Activated CD4-positive, CD25-positive, alpha-beta regulatory T cell treated with anti-CD3 and anti-CD28 coated beads, Interleukin-2, amount 50 U/mL, for 24 hours (primary cell): Measurements from ENCODE around the gene PLIN1.

ENCODE experiments used
- ATAC-seq, 2 donors: fragments of 150-1000 bp; cut with Tn5 transposase; one replicate each; pipeline ENCODE4 v1.10.0; 2021; ENCODE audit warnings: mild to moderate bottlenecking in 1 of 2, moderate library complexity in 1 of 2

PLIN1 gene

DNA sequence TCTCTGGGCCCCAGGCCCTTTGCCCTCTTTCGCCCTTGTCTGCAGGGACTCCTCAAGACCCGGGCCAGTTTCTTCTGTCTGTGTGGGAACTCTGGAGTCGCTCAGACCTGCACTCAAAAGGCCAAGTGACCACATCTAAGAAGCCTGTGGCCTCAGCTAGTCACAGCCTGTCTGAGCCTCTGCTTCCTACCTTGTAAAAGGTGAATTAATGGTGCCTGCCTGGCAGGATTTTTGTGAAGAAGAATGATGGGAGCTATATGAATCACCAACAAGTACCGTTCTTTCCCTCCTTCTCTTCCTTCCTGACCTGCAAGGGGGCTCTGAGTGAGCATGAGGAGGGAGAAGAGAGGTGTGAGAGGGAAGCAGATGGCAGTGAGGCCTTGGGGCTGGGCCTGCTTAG lies 7.5 kb downstream of the PLIN1 start:
- no peak for ATAC-seq

DNA sequence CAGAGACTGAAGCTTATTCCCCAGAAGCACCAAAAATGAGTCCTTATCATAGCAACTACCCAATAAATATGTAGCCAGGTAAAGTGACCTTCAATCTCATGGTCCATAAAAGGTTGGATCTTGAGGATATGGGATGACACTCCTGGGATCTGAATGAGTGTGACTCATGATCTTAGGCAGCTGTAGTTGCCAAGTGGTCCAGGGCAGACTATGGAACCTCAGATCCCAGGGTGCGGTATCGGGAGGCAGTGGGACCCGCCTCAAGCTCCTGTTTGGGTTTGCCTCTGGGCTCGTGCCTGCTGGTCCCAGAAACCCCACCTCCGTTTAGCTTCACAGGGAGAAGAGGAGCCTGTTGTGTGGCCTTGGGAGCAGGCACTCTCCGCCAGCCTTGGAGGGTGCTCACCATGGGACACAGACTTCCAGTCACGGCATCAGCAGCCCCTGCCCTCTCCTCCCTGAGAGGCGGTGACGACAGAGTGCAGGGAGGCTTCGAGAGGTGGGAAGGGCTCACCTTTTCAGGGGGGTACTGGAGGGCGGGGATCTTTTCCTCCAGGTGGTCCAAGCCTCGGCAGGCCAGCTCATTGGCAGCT lies 8.1 kb downstream of the PLIN1 start:
- ATAC-seq: no peak

DNA sequence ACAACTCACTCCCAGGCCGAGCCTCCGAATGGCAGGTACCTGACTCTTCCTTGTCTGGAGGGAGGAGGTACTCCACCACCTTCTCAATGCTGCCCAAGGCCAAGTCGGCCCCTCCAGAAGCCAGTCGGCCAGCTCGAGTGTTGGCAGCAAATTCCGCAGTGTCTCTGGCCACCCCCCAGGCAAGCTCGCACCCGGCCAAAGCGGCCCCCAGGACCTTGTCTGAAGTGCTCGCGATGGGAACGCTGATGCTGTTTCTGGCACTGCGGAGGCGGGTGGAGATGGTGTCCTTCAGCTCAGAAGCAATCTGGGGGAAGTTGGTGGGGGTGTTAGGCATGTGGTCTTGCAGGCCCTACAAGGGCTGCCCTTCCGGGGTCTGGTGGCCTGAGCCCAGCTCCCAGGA lies 9.2 kb downstream of the PLIN1 start:
- no peak for ATAC-seq

DNA sequence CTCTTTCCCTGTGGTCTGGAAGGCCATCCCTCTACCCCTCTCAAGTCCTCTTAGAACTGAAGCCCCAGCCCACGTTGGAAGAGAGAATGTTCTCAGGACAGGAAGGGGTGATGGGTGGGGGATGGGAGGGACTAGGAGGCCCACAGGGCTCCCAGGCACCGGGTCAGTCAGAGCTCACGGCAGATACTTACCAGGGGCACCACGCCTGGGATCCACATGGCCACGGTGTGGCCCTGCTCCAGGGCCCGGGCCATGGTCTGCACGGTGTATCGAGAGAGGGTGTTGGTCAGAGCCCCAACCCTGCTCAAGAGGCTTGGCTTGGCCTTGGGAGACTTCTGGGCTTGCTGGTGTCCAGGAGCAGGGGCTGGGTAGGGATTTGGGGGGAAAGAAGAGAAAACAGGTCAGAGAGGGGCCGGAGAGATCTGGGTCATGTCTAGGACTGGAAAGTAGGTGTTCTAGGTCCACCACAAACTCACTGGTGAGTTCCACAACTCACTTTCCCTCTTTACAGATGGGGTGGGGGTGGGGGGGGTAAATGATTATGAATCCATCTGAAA lies 9.8 kb downstream of the PLIN1 start:
- no peak for ATAC-seq

DNA sequence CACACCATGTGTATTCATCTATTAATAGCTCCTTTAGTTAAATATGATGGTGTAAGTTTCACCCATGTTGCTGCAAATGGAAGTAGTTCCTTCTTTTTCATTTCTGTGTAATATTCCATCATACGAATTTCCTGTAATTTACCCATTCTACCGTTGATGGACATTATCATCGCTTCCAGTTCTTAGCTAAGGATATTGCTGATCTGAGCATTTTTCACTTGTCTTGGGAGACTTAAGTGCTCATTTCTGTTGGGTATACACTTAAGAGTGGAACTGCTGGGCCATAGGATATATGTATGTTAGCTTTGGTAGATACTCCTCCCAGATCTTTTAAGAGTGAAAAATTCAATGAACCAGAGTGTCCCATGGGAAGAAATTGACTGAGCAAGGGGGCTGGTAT lies 11.0 kb downstream of the PLIN1 start:
- no peak for ATAC-seq

DNA sequence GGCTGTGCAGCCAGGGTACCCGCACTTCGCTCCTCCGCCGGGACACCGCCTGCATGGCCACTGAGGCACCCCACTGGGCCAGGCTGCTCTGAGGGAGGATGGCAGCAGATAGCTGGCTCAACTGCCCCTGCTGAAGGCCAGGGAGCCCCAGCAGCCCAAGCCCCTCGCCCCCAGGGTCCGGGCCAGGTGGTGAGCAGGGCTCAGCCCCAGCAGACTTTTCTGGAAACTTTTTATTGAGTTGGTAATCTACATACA lies 11.5 kb downstream of the PLIN1 start:
- ATAC-seq: no peak

DNA sequence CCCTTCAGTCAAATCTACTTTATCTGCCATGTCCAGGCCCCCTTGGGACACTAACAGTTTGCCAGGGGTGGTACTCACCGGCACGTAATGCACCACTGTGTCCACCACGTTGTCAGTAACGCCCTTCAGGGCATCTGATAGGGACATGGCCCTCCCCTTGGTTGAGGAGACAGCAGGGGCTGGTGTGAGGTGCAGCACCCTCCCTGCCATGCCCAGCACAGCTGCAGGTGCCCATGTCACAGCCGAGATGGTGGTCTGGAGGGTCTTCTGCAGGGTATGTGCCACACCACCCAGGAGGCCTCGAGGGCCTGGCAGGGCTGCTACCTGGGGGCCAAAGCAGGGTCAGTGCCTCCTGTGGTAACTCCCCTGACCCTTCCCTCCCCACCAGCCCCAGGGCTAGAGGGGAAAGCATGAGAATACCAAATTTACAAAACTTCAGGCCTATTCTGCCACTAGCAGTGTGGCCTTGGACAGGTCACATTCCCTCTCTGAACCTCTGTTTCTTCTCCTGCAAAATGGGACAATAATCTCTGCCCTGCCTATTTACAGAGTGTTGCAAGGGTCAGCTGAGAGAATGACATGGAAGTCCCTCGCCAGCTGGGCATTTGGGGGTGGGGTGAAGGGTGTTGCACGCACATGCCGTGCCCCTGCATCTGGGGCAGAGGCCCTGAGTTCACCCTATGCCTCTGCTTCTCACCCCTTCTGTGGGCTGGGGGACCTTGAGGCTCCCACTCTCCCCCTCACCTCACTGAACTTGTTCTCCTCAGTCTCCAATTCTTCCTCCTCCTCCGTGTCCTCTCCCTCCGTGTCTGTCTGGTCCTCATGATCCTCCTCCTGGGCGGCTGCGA lies 12.1 kb downstream of the PLIN1 start:
- no peak for ATAC-seq

DNA sequence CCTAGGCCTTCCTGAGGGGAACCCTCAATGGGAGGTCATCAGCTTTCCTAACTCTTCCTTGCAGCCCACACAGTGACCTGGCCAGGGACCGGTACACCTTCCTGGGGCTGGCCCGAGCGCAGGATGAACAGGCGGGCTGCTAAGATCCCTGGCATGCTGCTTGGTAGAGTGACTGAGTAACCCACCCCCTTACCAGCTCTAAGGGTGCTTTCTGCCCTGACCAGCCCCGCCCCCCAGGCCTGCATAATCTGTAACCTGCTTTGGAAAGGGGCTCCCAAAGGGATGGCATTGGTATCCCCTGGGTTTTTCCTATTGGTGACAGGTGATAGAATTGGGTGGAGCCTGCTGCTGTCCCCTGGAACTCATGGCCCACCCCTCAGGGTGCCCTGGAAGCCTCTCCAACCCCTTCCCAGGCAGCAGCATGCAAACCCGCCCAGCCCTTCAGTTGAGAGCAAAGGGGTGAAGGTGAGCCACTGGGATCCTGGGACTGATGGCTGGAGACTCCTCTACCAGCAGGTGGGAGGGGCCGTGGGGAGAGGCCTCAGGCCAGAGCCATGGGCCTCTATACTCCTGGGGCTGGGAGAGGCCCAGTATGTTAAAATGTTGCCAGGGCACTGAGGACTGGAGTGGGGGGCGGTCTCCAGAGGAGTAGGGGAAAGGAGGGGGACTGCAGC lies 12.8 kb downstream of the PLIN1 start:
- ATAC-seq: no peak

DNA sequence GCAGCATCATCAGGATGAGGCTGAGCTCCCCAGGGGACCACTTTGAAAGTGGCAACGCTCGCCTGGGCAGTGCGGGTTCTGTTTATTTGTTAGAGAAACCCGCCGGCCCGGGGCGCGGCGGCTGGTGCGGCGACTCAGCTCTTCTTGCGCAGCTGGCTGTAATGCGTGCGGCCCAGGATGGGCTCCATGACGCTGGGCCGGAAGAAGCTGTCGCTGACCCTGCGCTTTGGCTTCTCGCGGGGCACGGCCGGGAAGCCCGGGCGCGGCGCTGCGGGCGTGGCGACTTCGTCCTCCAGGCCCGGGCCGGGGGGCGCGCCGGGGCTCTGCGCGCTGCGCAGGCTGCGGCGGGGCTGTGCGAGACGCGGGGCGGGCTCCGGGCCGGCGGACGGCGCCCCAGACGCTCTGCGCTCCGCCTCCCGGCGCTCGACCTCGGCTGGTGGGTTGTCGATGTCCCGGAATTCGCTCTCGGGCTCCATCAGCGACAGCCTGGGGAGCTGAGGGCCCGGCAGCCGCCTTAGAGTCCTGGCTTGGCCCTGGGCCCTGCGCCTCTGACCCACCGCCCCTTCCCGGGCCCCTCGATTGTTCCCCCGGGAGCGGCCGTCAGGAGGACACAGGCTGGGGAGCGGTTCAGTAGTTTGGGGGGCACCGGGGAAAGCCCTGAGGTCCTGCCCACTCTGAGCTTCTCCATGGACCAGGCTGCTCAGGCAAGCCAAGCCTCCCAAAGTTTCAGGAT lies 13.6 kb downstream of the PLIN1 start:
- ATAC-seq: peak in 1 of 2 donors; percentile 27

DNA sequence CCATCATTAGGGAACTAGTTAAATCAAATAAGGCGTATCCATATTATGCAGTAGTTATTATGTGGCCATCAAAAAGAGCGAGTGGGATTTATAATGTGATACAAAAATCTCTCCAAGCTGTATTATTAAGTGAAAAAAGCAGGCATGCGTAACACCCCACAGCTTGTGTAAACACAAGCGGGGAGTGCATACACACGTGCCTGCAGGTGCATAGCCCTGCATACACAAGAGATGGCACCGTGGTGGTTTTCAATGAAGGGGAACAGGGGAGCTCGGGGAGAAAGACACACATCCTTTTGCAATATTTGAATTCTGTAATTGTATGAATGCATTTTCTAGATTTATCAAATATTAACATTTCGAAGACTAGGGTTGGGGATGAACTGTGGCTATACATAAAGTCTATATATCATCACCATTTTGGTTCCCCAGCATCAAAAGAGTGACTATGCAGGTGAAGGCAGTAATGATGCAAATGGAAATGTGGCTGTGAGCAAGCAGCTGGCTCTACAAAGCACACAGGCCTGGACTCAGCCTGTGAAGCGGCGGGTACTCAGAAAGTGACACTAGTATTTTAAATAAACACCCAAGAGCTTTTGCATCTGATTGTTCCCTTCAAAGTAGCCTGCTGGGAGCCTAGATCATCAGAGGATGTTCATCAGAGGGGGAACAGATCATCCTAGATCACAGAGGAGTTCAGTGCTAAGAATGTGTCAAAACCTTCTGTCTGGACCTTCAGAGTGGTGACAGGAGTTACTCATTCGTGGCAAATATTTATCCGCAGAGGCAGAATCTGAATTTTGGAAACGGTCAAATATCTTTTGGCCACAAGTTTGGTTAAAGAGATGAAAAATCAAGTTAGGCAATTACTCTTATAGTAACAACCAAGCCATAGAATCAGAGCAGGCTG lies 14.5 kb downstream of the PLIN1 start:
- ATAC-seq: no peak

DNA sequence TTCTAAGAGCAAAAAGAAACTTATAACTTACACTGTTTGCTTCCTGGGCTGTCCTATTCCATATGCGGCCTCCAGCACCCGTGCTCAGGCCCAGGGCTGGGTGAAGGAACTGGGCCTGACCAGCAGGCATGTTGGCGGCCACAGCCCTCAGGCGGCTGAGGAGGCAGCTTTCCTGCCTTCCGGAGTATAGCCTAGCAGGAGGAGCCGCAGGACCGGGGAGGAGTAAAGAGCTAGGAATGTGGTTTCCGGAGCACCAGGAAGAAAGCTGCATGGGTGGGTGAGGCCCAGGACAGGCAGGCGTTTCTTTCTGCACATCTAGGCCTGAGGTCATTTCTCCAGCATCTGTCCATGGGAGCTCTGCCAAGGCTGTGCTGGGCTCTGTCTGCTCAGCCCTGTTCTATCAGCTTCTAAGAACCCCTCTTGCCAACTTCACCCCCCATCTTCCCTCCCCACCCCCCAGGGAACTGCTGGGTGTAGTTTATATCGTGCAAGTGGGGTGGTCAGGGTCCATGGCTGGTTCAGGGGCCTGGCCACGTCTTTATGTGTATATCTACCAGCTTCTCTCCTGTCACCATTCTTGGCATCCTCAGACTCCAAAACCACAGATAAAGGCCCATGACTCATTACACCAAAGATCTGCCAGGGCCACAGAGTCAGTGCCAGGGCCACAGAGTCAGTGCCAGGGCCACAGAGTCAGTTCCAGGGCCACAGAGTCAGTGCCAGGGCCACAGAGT lies 16.1 kb downstream of the PLIN1 start:
- no peak for ATAC-seq

DNA sequence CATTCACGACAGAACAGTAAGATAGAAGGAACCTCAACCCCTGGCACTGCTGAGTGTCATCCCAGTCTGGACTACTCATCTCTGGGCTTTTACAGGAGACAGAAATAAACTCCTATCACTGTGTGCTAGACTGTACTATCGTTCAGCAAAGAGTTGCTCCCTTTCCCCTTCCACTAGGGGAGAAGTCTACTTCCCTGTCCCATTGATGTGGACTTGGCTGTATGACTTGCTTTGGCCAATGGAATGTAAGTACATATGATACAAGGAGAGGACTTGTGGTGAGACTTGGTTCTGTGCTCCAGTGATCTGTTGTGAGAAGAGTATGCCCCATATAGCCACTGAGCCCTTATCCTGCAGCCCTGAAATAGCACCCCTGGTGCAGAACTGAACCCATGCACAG lies 18.6 kb downstream of the PLIN1 start:
- ATAC-seq: no peak

DNA sequence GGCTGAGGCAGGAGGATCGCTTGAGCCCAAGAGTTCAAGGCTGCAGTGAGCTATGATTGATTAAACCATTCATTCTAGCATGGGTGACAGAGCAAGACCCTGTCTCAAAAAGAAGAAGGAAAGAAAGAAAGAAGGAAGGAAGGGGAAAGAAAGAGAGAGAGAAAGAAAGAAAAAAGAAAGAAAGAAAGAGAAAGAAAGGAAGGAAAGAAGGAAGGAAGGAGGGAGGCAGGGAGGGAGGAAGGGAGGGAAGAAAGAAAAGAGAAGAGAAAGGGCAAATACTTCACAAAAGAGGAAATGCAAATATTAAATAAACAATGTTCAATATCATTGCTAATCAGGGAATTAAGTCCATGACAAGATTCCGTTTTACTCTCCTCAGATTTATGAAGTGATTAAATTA lies 19.9 kb downstream of the PLIN1 start:
- no peak for ATAC-seq

DNA sequence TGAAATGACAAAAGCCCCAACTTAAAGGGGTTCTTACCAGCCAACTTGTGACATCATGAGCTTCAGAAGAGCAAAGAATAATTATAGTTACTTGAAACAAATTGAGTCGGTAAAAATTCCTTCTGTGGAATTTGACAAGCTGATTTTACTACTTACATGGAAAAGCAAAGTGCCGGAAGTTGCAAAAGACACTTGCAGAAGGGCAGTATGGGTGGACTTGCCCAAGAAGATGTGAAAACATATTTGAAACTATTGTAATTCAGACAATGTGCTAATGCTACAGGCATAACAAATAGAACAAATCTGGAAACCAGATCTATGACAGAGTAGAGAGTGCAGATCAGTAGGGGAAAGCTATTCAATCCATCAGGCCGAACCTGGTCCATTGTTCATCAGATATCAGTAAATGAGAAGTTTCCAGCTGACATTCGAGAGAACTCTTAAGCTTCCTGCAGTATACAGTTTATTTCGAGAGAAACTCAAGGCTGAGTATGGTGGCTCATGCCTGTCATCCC lies 21.4 kb downstream of the PLIN1 start:
- no peak for ATAC-seq

DNA sequence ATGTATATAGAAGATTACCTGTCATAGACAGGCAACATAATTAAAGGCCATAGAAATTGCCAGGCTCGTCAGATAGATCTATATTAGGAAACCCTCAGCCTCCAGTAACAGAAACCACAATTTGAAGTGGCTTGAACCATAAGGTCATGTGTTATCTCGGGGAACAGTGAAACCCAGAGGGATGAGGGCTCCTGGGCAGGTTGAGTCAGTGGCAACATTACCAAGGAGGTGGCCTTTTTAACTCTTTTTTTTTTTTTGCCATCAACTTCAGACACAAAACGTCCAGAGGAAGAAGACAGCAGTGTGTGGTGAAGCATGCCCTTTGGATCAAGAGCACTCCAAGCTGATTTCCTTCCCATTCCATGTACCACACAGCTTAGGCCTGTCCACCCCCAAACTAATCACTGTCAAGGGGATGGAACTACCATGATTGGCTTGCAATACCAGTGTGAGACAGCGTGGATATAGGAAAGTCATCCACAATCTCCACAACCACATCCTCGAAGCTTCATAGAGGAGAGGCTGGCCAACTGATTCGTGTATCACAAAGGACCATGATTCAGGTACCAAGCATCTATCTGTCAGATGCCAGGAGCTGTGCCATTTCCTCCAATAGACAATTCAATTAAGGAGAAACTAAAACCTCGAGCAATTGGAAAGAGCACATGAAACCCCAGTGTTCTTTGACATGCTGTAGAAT lies 22.9 kb downstream of the PLIN1 start:
- ATAC-seq: no peak

DNA sequence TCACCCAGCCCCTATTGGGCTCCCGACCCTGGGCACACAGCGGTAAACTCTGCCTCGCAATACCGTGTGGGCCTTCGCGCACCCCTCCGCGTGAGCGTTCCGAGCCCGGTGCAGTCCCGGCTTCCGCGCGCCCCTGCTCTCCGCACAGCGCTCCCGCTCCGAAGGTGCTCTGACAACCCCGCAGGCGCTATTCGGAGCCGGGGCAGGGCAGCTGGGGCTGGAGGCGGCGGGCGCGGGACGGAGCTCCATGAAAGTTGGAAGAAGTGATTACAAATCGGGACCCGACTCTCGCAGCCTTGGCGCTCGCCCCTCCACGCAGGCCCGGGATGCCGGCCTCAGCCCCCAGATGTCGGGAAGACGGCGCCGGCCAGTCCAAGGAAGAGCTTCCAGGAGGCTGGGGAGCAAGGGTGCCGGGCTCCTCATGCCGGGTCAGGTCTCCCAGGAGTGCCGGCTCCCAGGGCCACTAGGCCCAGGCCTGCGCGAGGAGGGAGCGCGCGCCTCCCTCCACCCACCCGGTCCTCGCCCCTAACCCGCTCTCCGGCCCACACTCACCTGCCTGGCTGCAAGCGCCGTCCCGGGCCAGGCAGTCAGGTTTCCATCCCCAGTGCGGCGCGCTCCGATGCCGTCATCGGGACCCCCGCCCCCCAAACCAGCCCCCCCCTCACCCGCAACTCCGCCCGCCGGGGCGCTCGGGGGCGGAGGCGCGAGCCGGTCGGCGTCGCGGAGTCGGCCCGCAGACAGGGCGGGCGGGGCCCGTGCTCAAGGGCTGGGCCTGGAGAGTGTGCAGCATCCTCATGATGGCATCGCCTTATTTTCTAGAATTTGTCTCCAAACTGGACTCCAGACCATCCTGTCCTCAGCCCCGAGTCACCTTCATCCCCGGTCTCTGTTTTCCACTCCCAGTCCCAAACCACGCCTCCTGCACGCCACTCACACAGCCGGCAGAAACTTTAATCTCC lies 24.0 kb downstream of the PLIN1 start, which contains the start of gene KIF7:
TSS of gene KIF7 (minus strand) at position 621 of the 959 bp plus-strand sequence. CDS start 2,537 bp downstream, outside the sequence.
- no peak for ATAC-seq

DNA sequence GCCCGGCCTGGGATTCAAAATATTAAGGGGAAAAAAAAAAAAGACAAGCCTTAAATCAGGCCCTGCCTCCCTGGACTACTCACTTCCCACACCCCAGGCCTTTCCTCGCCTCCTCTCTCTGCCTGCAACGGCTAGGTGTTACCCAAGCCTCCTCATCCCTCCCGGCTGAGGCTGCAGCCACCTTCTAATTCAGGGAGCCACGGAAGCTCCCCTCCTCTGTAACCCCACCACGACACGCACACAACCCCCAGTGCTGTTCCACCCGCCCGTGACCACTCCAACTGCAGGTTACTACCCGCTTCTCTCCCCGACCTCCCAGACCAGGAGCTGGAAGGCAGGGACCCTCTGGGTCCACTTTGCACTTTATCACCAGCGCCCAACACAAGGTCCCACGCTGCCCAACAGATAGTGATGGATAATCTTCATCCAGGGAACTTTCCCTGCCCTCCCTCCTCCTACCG lies 24.8 kb downstream of the PLIN1 start:
- no peak for ATAC-seq

DNA sequence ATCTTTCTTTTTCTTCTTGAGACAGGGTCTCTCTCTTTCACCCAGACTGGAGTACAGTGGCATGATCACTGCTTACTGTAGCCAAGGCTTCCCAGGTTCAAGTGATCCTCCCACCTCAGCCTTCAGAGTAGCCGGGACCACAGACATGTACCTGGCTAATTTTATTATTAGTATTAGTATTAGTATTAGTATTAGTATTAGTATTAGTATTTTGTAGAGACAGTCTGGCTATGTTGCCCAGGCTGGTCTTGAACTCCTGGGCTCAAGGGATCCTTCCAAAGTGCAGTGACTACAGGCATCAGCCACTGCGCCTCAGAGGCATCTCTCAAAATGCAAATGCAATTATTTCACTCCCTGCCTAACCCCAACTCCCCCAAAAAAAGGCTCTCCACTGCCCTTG lies 25.6 kb downstream of the PLIN1 start:
- ATAC-seq: no peak

DNA sequence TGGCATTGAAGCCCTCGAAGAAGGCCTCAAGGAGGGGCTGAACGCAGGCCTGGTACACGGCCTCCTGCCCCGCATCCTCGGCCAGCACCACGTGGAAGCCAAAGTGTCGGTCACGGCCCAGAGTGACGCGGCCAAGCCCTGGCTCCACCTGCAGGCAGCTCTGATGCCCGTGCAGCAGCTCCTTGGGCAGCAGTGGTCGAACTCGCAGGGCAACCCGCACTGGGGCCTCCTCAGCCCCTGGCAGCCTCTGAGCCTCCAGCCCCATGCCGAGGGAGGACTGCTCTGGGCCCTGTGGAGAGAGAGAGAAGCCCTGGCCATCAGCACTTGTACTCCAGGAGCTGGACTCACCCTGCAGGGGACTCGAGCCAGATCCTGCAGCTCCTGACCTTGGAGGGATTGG lies 26.5 kb downstream of the PLIN1 start:
- ATAC-seq: no peak
